Left ventricle myocardium superior (tissue), 1 donor: ENCODE measurements around the gene APBA2. TPM values are rescaled to one million over a fixed set of nuclear protein-coding genes. Genes with fewer than 3 reads are reported as not detected.

Experiments
- ATAC-seq: fragments of 200-7000 bp; cut with Tn5 transposase; one replicate; pipeline ENCODE4 v1.9.1; 2020; ENCODE audit warnings: mild to moderate bottlenecking, moderate library complexity
- DNase-seq: peaks from one replicate; pipeline ENCODE4 v3.0.0-alpha.2; 2020
- intact Hi-C: fragments of 100-400 bp; cut with micrococcal nuclease; formaldehyde crosslinking; loops from one replicate; pipeline ENCODE4 v1.11.0; 2022
- total RNA-seq: library from RNA; stranded (reverse); fragmentation: NEBNext Ultra II Directional; extraction: Animal tissue kit (Norgen Biotek cat#: 25700); gene quantifications from one replicate; pipeline ENCODE4 v1.2.1, GENCODE V29; 2021
- donor health status: DM: no; HTN: yes; CAD: no; lungs with severe emphysema.

Gene APBA2
- total RNA-seq, 1 donor from 2014 or later = 1.2 TPM

- no peak for DNase-seq
- no peak for ATAC-seq
- intact Hi-C loops = no loop called here
These were observed 244.2 kb downstream of the APBA2 start for GRCh38 chr15:29129926-29130325.

- DNase-seq (no peak), ATAC-seq (no peak)
- intact Hi-C loops = no loop called here
These were observed 244.7 kb downstream of the APBA2 start for GRCh38 chr15:29130476-29130875.

- intact Hi-C loops = no loop called here
- DNase-seq = no peak
- ATAC-seq = no peak
These were observed 245.4 kb downstream of the APBA2 start for GRCh38 chr15:29130951-29131839.

- ATAC-seq = no peak
- intact Hi-C loops = no loop called here
- DNase-seq = no peak
These were observed 246.2 kb downstream of the APBA2 start for GRCh38 chr15:29131840-29132420.

- ATAC-seq (no peak), DNase-seq (no peak)
- intact Hi-C loops = no loop called here
These were observed 247.0 kb downstream of the APBA2 start for GRCh38 chr15:29132735-29133181.

GRCh38 chr15:29133321-29133720, 247.5 kb downstream of the APBA2 start:
- intact Hi-C loops = no loop called here
- ATAC-seq = no peak
- DNase-seq = no peak

GRCh38 chr15:29133791-29134190, 248.0 kb downstream of the APBA2 start:
- DNase-seq (no peak), ATAC-seq (no peak)
- intact Hi-C loops = no loop called here

- intact Hi-C loops = no loop called here
- DNase-seq (no peak), ATAC-seq (no peak)
These were observed 248.5 kb downstream of the APBA2 start for GRCh38 chr15:29134239-29134638.

- intact Hi-C loops = no loop called here
- DNase-seq = no peak
- ATAC-seq = no peak
These were observed 249.0 kb downstream of the APBA2 start for GRCh38 chr15:29134641-29135308.

- DNase-seq (no peak), ATAC-seq (no peak)
- intact Hi-C loops = no loop called here
These were observed 249.5 kb downstream of the APBA2 start for GRCh38 chr15:29135309-29135657.

GRCh38 chr15:29135702-29136646, 250.2 kb downstream of the APBA2 start:
- ATAC-seq = no peak
- intact Hi-C loops = no loop called here
- DNase-seq = no peak

GRCh38 chr15:29138260-29138659, 252.5 kb downstream of the APBA2 start:
- no peak for ATAC-seq

GRCh38 chr15:29139072-29139471, 253.3 kb downstream of the APBA2 start:
- intact Hi-C loops = no loop called here
- ATAC-seq (no peak), DNase-seq (no peak)

More at GRCh38 chr15:29138260-29138659, 252.5 kb downstream of the APBA2 start:
- DNase-seq = no peak
- intact Hi-C loops = no loop called here

GRCh38 chr15:29139540-29140459, 254.0 kb downstream of the APBA2 start:
- peak; percentile 56 for DNase-seq
- ATAC-seq = peak; percentile 87
- intact Hi-C loops = no loop called here

- DNase-seq (no peak), ATAC-seq (no peak)
- intact Hi-C loops = no loop called here
These were observed 254.9 kb downstream of the APBA2 start for GRCh38 chr15:29140475-29141307.

GRCh38 chr15:29141308-29142128, 255.7 kb downstream of the APBA2 start:
- intact Hi-C loops = no loop called here
- DNase-seq (no peak), ATAC-seq (no peak)
